HUES6 (cell line): ENCODE results near the gene EFNA3.

Source experiments
- H3K27ac ChIP-seq: 2 replicates; pipeline ENCODE4 v1.7.0; 2013; ENCODE audit warnings: low read depth, mild to moderate bottlenecking, low read length, inconsistent platforms
- H3K27me3 ChIP-seq: 2 replicates; pipeline ENCODE4 v1.6.1; 2013; ENCODE audit warnings: low read length; ENCODE audit not compliant: control insufficient read depth, insufficient read depth
- H3K36me3 ChIP-seq: 2 replicates; pipeline ENCODE4 v1.6.1; 2013; ENCODE audit warnings: low read length; ENCODE audit not compliant: control insufficient read depth, insufficient read depth
- H3K4me1 ChIP-seq: 2 replicates; pipeline ENCODE4 v1.6.1; 2013; ENCODE audit warnings: low read length; ENCODE audit not compliant: control insufficient read depth, insufficient read depth
- H3K4me3 ChIP-seq: 2 replicates; pipeline ENCODE4 v1.5.1; 2013; ENCODE audit warnings: low read depth, low read length
- H3K9ac ChIP-seq: one replicate; pipeline ENCODE4 v1.6.1; 2013; ENCODE audit warnings: mild to moderate bottlenecking, low read length
- H3K9me3 ChIP-seq: 2 replicates; pipeline ENCODE4 v1.6.1; 2013; ENCODE audit warnings: low read depth, low read length; ENCODE audit not compliant: control insufficient read depth, insufficient read depth

Gene EFNA3

DNA sequence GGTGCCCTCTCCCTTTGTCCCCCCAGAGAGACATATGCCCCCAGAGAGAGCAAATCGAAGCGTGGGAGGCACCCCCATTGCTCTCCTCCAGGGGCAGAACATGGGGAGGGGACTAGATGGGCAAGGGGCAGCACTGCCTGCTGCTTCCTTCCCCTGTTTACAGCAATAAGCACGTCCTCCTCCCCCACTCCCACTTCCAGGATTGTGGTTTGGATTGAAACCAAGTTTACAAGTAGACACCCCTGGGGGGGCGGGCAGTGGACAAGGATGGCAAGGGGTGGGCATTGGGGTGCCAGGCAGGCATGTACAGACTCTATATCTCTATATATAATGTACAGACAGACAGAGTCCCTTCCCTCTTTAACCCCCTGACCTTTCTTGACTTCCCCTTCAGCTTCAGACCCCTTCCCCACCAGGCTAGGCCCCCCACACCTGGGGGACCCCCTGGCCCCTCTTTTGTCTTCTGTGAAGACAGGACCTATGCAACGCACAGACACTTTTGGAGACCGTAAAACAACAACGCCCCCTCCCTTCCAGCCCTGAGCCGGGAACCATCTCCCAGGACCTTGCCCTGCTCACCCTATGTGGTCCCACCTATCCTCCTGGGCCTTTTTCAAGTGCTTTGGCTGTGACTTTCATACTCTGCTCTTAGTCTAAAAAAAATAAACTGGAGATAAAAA lies 8.4 kb downstream of the EFNA3 start:
- Histone ChIP-seq H3K36me3 (no peaks in the 10 kb centered on the region), H3K4me3 (no peak overlapping the region), H3K4me1 (peaks cover 29% of the 10 kb centered on the region), H3K27ac (no peak overlapping the region), H3K9me3 (no peaks in the 10 kb centered on the region), H3K9ac (no peak overlapping the region), H3K27me3 (peaks cover 33% of the 10 kb centered on the region)

DNA sequence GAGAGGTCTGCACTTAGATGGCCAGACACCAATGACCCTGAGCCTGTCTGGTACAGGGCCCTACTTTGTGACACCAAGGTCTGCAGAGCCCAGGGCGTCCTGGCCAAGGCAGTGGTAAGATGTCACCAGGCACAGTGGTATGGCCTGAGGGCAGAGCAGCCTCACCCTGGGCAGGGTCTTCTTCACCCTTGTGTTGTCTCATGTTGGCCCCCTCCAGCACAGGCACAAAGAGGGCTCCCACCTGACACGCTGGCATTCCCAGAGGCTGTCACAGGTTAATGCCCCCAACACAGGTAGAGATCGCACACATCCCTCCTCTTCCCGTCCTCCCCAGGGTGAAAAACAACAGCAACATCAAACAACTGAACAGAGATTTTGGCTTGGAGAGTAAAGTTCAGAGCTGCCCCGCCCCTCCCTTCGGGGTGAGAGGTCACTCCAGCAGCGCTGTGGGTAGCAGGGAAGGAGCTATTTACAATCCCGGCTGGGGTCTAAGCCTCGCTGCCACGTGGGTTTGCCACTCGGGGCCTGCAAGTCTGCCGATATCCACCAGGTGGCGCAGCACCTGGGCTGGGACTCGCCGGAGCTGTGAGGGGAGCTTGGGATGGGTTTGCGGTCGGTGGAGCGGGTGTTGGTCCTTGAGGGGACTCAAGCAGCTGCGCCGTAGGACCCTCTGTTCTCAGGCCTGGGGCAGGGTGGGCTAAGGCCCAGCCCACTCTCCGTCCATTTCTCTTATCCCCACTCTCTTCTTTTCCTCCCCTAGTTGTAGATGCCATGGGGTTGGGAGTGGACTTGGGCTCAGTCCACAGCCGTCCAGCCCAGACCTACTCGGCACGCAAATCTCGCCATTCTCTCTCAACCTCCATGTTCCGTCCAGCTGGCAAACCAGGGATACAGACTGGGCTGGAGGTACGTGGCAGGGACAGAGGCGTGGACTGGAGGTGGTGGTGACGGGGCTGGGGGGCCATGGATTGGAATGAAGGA lies 12.7 kb downstream of the EFNA3 start:
- Histone ChIP-seq H3K4me1 (peaks cover 19% of the 10 kb centered on the region), H3K27me3 (peaks cover 17% of the 10 kb centered on the region), H3K4me3 (peak overlapping the region; percentile 38; the same call in 1 of the 2 replicates), H3K9me3 (no peaks in the 10 kb centered on the region), H3K36me3 (no peaks in the 10 kb centered on the region), H3K27ac (no peak overlapping the region), H3K9ac (no peak overlapping the region)

DNA sequence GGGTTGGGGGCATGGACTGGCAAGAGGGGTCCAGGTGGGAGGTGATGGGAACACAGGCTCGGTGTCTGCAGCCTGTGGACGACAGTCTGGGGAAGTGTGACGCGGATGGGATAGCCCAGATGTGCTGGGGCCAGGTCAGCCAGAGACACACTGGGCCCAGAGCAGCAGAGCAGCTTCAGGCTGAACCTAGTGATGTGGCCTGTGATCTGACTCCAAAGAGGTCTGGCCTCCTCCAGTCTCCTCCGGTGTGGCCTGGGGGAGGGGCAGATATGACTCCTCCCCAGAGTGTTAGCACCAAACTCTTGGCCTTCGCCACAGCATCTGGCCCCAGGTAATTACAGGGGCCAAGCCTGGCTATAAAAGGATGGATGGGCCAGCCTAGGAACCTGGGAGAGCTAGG lies 13.5 kb downstream of the EFNA3 start:
- Histone ChIP-seq H3K4me1 (peaks cover 14% of the 10 kb centered on the region), H3K9ac (no peak overlapping the region), H3K27ac (no peak overlapping the region), H3K9me3 (no peaks in the 10 kb centered on the region), H3K27me3 (peaks cover 19% of the 10 kb centered on the region), H3K4me3 (no peak overlapping the region), H3K36me3 (no peaks in the 10 kb centered on the region)

GRCh38 chr1:155092641-155093040 lies 14.0 kb downstream of the EFNA3 start:
- no peaks in the 10 kb centered on the region for H3K9me3 ChIP-seq

DNA sequence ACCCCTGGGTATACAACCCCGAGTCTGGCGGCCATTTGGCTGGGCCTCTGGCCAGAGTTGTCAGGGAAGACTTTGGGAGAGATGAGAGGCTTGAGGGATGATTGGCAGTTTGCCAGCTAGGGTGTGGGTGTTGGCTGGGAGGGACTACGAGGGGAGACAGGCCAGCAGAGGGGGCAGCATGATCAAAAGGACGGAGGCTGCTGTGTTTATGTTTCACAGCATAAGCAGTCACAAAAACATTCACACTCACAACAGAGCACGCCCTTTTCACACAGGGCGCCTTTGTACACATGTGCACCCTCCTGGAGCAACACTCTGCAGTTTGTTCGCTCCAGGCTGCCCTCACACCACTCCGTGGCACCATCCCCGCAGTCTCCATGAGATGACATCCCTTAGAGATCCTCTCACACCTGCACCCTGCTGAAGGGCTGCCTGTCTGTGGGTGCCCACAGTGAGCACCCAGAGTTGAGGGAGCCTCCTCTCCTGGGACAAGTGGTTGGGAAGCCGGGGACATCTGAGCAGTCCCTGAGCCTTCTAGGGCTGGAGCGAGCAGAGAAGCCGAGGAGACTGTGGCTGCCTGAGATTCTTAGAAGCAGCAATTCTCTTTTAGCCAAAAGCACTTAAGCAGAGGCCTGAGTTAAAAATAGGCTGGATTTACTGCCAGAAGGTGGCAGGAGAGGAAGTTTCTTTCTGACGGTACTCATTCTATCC lies 15.4 kb downstream of the EFNA3 start:
- peaks cover 14% of the 10 kb centered on the region for H3K4me1 ChIP-seq
- no peak overlapping the region for H3K27ac ChIP-seq
- H3K9ac ChIP-seq: no peak overlapping the region
- peaks cover 17% of the 10 kb centered on the region for H3K27me3 ChIP-seq
- H3K36me3 ChIP-seq: no peaks in the 10 kb centered on the region
- no peaks in the 10 kb centered on the region for H3K9me3 ChIP-seq
- no peak overlapping the region for H3K4me3 ChIP-seq

More at GRCh38 chr1:155092641-155093040, 14.0 kb downstream of the EFNA3 start:
- H3K4me3 ChIP-seq: no peak overlapping the region
- H3K9ac ChIP-seq: no peak overlapping the region
- H3K36me3 ChIP-seq: no peaks in the 10 kb centered on the region
- H3K27me3 ChIP-seq: peaks cover 19% of the 10 kb centered on the region
- no peak overlapping the region for H3K27ac ChIP-seq
- peaks cover 14% of the 10 kb centered on the region for H3K4me1 ChIP-seq

GRCh38 chr1:155094622-155094948 lies 15.9 kb downstream of the EFNA3 start:
- no peaks in the 10 kb centered on the region for H3K36me3 ChIP-seq
- no peaks in the 10 kb centered on the region for H3K9me3 ChIP-seq
- H3K27me3 ChIP-seq: peaks cover 17% of the 10 kb centered on the region
- H3K4me1 ChIP-seq: peaks cover 14% of the 10 kb centered on the region
- no peak overlapping the region for H3K4me3 ChIP-seq
- no peak overlapping the region for H3K9ac ChIP-seq
- no peak overlapping the region for H3K27ac ChIP-seq

DNA sequence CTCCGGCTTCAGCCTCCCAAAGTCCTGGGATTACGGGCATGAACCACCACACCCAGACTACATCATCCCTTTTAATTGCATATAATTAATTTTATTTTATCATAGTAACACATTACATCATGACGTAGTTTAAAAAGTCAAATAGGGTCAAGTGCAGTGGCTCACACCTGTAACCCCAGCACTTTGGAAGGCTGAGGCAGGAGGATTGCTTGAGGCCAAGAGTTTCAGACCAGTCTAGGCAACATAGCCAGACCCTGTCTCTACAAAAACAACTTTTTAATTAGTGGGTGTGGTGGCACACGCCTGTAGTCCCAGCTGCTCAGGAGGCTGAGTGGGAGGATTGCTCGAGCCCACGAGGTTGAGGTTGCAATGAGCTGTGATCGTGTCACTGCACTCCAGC lies 20.7 kb downstream of the EFNA3 start:
- Histone ChIP-seq H3K27me3 (peaks cover 3% of the 10 kb centered on the region; the same call in 1 of the 2 replicates), H3K36me3 (no peaks in the 10 kb centered on the region), H3K4me3 (no peak overlapping the region), H3K4me1 (no peaks in the 10 kb centered on the region), H3K9me3 (no peaks in the 10 kb centered on the region), H3K27ac (no peak overlapping the region), H3K9ac (no peak overlapping the region)

DNA sequence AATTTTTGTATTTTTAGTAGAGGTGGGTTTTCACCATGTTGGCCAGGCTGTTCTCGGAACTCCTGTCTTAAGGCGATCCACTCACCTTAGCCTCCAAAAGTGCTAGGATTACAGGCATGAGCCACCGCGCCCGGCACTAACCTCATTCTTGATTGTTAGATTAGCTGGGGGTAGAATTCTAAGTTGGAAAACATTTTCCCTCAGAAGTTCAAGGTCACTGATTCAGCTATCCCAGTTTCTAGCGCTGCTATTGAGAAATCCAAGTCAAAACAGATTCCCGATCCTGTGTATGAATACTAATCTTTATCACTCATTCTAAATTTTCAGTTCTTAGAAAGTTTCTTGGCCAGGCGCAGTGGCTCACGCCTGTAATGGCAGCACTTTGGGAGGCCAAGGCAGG lies 24.7 kb downstream of the EFNA3 start:
- Histone ChIP-seq H3K9ac (no peak overlapping the region), H3K9me3 (no peaks in the 10 kb centered on the region), H3K27me3 (no peaks in the 10 kb centered on the region; the same call in 1 of the 2 replicates), H3K4me1 (no peaks in the 10 kb centered on the region), H3K4me3 (no peak overlapping the region), H3K36me3 (no peaks in the 10 kb centered on the region), H3K27ac (no peak overlapping the region)

GRCh38 chr1:155104605-155105534 lies 26.2 kb downstream of the EFNA3 start:
- Histone ChIP-seq H3K4me3 (no peak overlapping the region), H3K36me3 (no peaks in the 10 kb centered on the region), H3K9me3 (no peaks in the 10 kb centered on the region), H3K4me1 (no peaks in the 10 kb centered on the region), H3K27ac (no peak overlapping the region), H3K27me3 (no peaks in the 10 kb centered on the region; the same call in 1 of the 2 replicates), H3K9ac (no peak overlapping the region)

GRCh38 chr1:155105604-155106011 lies 27.0 kb downstream of the EFNA3 start:
- Histone ChIP-seq H3K4me3 (no peak overlapping the region), H3K9me3 (no peaks in the 10 kb centered on the region)

More at GRCh38 chr1:155105604-155106011, 27.0 kb downstream of the EFNA3 start:
- no peak overlapping the region for H3K9ac ChIP-seq
- H3K27ac ChIP-seq: no peak overlapping the region
- no peaks in the 10 kb centered on the region for H3K4me1 ChIP-seq
- no peaks in the 10 kb centered on the region; the same call in 1 of the 2 replicates for H3K27me3 ChIP-seq
- no peaks in the 10 kb centered on the region for H3K36me3 ChIP-seq
